HCT116 (cell line): Measurements from ENCODE around the gene WRAP53. TPM values are rescaled to one million over a fixed set of nuclear protein-coding genes. Genes with fewer than 3 reads are reported as not detected.
A peak's percentile ranks its signal among the peaks of the same experiment; 100 is the strongest.

ENCODE experiments used
- ATAC-seq: fragments of 200-7000 bp; cut with Tn5 transposase; 2 replicates; pipeline ENCODE4 v1.9.1; 2020; ENCODE audit warnings: mild to moderate bottlenecking, moderate library complexity
- BruUV-seq: library from RNA; stranded (reverse); fragments of 400-500 nt; replicated peaks from 2 replicates; lab custom pipeline; 2021; lab: Mats Ljungman, UMichigan
- CTCF ChIA-PET: fragments of 300-600 bp; sonication (Branson Sonifier 250); formaldehyde crosslinking; loops from one replicate; lab custom pipeline; 2021; ENCODE audit warnings: antibody characterized with exemption; lab: Charles Lee
- POLR2A ChIA-PET: fragments of 300-600, 350-600 bp; sonication (Branson Sonifier 250); formaldehyde crosslinking; loops from one replicate; lab custom pipeline; 2021; ENCODE audit warnings: antibody characterized with exemption; lab: Charles Lee
- RAD21 ChIA-PET, 2 experiments: fragments of 300-600 bp; sonication (Branson Sonifier 250); formaldehyde crosslinking; loops; one replicate each; lab custom pipeline; 2023; ENCODE audit warnings: low total read pairs in 2 of 2; ENCODE audit not compliant: uncharacterized antibody in 2 of 2, unreplicated experiment in 2 of 2, low non-redundant PET in 1 of 2; lab: Charles Lee
- DNase-seq: peaks from one replicate; pipeline ENCODE4 v3.0.0-alpha.2; 2010; ENCODE audit warnings: low read depth, low spot score
- H2AFZ ChIP-seq: fragments of 200-600 bp; shearing (Covaris generic), sonication (generic); 2 replicates; pipeline ENCODE4 v1.6.1; 2017; ENCODE audit warnings: low read depth, mixed run types, mixed read lengths, antibody characterized with exemption, low read length; ENCODE audit not compliant: poor library complexity, severe bottlenecking
- H3K27ac ChIP-seq: 2 replicates; pipeline ENCODE4 v1.5.1; 2012; ENCODE audit warnings: low read depth, low read length
- H3K27me3 ChIP-seq: fragments of 200-600 bp; sonication (generic); 2 replicates; pipeline ENCODE4 v1.6.1; 2016; ENCODE audit warnings: mixed run types, low read length, mixed read lengths; ENCODE audit not compliant: insufficient read depth
- H3K36me3 ChIP-seq, 2 experiments: fragments of 200-500 bp in 1 of 2; fragments of 200-600 bp in 1 of 2; sonication (Bioruptor generic) in 1 of 2; sonication (generic) in 1 of 2; 2 replicates each; pipeline versions ENCODE4 v1.5.1 to v1.6.1; 2014 to 2016; ENCODE audit warnings: low read length in 2 of 2, inconsistent platforms in 1 of 2, mixed read lengths in 1 of 2, mixed run types in 1 of 2; ENCODE audit not compliant: insufficient read depth in 2 of 2, control insufficient read depth in 1 of 2
- H3K4me1 ChIP-seq, 2 experiments: fragments of 200-600 bp in 1 of 2; sonication (generic) in 1 of 2; 2 replicates each; pipeline versions ENCODE4 v1.5.1 to v1.6.1; 2012 to 2017; ENCODE audit warnings: low read length in 2 of 2, inconsistent platforms in 1 of 2, mild to moderate bottlenecking in 1 of 2, mixed read lengths in 1 of 2, mixed run types in 1 of 2, moderate library complexity in 1 of 2; ENCODE audit not compliant: insufficient read depth in 2 of 2, control insufficient read depth in 1 of 2
- H3K4me2 ChIP-seq: fragments of 200-600 bp; sonication (generic); 2 replicates; pipeline ENCODE4 v1.6.1; 2017; ENCODE audit warnings: mixed run types, low read length, mixed read lengths
- H3K4me3 ChIP-seq, 2 experiments: fragments of 200-600 bp in 1 of 2; sonication (generic) in 1 of 2; replicated peaks in 1 of 2; 2 replicates each; pipeline ENCODE4 v1.5.1; 2011 to 2016; ENCODE audit warnings: low read length in 2 of 2, control low read depth in 1 of 2, low read depth in 1 of 2, mild to moderate bottlenecking in 1 of 2, mixed read lengths in 1 of 2, mixed run types in 1 of 2
- H3K79me2 ChIP-seq: fragments of 200-600 bp; sonication (generic); 2 replicates; pipeline ENCODE4 v1.6.1; 2017; ENCODE audit warnings: mild to moderate bottlenecking, mixed run types, low read length, moderate library complexity, mixed read lengths; ENCODE audit not compliant: insufficient read depth
- H3K9ac ChIP-seq: fragments of 200-600 bp; sonication (generic); 2 replicates; pipeline ENCODE4 v1.6.1; 2016; ENCODE audit warnings: low read length, mixed read lengths
- H3K9me2 ChIP-seq: fragments of 200-600 bp; sonication (generic), shearing (Covaris generic); 2 replicates; pipeline ENCODE4 v1.6.1; 2017; ENCODE audit warnings: mixed run types, mild to moderate bottlenecking, moderate library complexity; ENCODE audit not compliant: insufficient read depth
- H3K9me3 ChIP-seq, 2 experiments: fragments of 200-500 bp in 1 of 2; fragments of 200-600 bp in 1 of 2; sonication (Bioruptor generic) in 1 of 2; sonication (generic) in 1 of 2; 2 replicates each; pipeline ENCODE4 v1.6.1; 2014 to 2017; ENCODE audit warnings: low read length in 2 of 2, mixed read lengths in 2 of 2, inconsistent platforms in 1 of 2, low read depth in 1 of 2, mild to moderate bottlenecking in 1 of 2, mixed run types in 1 of 2, moderate library complexity in 1 of 2; ENCODE audit not compliant: control insufficient read depth in 1 of 2, insufficient read depth in 1 of 2
- H4K20me1 ChIP-seq: fragments of 200-600 bp; sonication (generic), shearing (Covaris generic); 2 replicates; pipeline ENCODE4 v1.6.1; 2017; ENCODE audit warnings: mixed run types, mild to moderate bottlenecking, moderate library complexity; ENCODE audit not compliant: insufficient read depth
- CBX3 ChIP-seq: IDR thresholded peaks from 2 replicates; pipeline ENCODE4 v1.6.1; 2012; ENCODE audit warnings: low read depth
- CEBPB ChIP-seq: IDR thresholded peaks from 2 replicates; pipeline ENCODE4 v1.6.1; 2012; ENCODE audit warnings: low read depth
- EGR1 ChIP-seq: IDR thresholded peaks from 2 replicates; pipeline ENCODE4 v1.6.1; 2012; ENCODE audit warnings: low read depth
- ELF1 ChIP-seq: IDR thresholded peaks from 2 replicates; pipeline ENCODE4 v1.6.1; 2012; ENCODE audit warnings: low read depth, borderline replicate concordance
- EZH2 ChIP-seq: fragments of 200-600 bp; sonication (generic); IDR thresholded peaks from 2 replicates; pipeline ENCODE4 v1.6.1; 2017; ENCODE audit warnings: antibody characterized with exemption, mixed run types
- EZH2phosphoT487 ChIP-seq: fragments of 200-600 bp; IDR thresholded peaks from 2 replicates; pipeline ENCODE4 v1.6.1; 2018; ENCODE audit warnings: antibody characterized with exemption, borderline replicate concordance
- JUND ChIP-seq: IDR thresholded peaks from 2 replicates; pipeline ENCODE4 v1.6.1; 2012
- RAD21 ChIP-seq: IDR thresholded peaks from 2 replicates; pipeline ENCODE4 v1.6.1; 2012; ENCODE audit warnings: low read depth, mild to moderate bottlenecking
- SIN3A ChIP-seq: IDR thresholded peaks from 2 replicates; pipeline ENCODE4 v1.6.1; 2012; ENCODE audit warnings: low read depth
- TCF7L2 ChIP-seq: IDR thresholded peaks from 2 replicates; pipeline ENCODE4 v1.7.0; 2011; ENCODE audit warnings: borderline replicate concordance, inconsistent platforms; ENCODE audit not compliant: insufficient read depth, insufficient read length; ENCODE audit errors: extremely low read depth
- YY1 ChIP-seq: IDR thresholded peaks from 2 replicates; pipeline ENCODE4 v1.6.1; 2011; ENCODE audit warnings: low read length, low read depth, moderate library complexity, mild to moderate bottlenecking; ENCODE audit not compliant: insufficient replicate concordance; ENCODE audit errors: extremely low read depth
- ZNF274 ChIP-seq: fragments of 200-500 bp; sonication (Bioruptor generic); IDR thresholded peaks from 2 replicates; pipeline ENCODE4 v1.6.1; 2014; ENCODE audit warnings: mild to moderate bottlenecking, low read depth, low read length, inconsistent platforms
- intact Hi-C: fragments of 100-400 bp; cut with micrococcal nuclease; formaldehyde crosslinking; loops from 2 replicates; pipeline ENCODE4 v1.10.0; 2022
- total RNA-seq: library from RNA; stranded (reverse); gene quantifications from one replicate; pipeline ENCODE4 v1.2.1, GENCODE V29; 2021; ENCODE audit not compliant: unreplicated experiment
- TF ChIP-seq, protein P1 (sequence below), 3 experiments: fragments of 200-600 bp in 1 of 3; sonication (generic) in 1 of 3; IDR thresholded peaks in 2 of 3; conservative IDR thresholded peaks in 1 of 3; 2 replicates each; pipeline ENCODE4 v1.5.1; 2012 to 2017; ENCODE audit warnings: low read depth in 2 of 3, low read length in 2 of 3, antibody characterized with exemption in 1 of 3, borderline replicate concordance in 1 of 3, control low read depth in 1 of 3, mild to moderate bottlenecking in 1 of 3, mixed read lengths in 1 of 3, mixed run types in 1 of 3, moderate library complexity in 1 of 3; ENCODE audit not compliant: insufficient read depth in 1 of 3
- TF ChIP-seq, protein P2 (sequence below): IDR thresholded peaks from 2 replicates; pipeline ENCODE4 v1.6.1; 2011; ENCODE audit warnings: mild to moderate bottlenecking, low read length, moderate library complexity; ENCODE audit not compliant: insufficient replicate concordance; ENCODE audit errors: extremely low read depth
- TF ChIP-seq, protein P3 (sequence below): IDR thresholded peaks from 2 replicates; pipeline ENCODE4 v1.6.1; 2012

The WRAP53 gene
- total RNA-seq, 1 experiment from 2014 or later: 28.8 TPM

DNA sequence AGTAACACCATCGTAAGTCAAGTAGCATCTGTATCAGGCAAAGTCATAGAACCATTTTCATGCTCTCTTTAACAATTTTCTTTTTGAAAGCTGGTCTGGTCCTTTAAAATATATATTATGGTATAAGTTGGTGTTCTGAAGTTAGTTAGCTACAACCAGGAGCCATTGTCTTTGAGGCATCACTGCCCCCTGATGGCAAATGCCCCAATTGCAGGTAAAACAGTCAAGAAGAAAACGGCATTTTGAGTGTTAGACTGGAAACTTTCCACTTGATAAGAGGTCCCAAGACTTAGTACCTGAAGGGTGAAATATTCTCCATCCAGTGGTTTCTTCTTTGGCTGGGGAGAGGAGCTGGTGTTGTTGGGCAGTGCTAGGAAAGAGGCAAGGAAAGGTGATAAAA, 15.0 kb upstream of the WRAP53 start:
- Histone ChIP-seq H3K9me3 (peaks cover 0 to 5% of the 10 kb centered on the region in 2 experiments; a peak in 1 of 4 replicates), H2AFZ (no peak overlapping the region), H3K79me2 (no peaks in the 10 kb centered on the region), H3K4me1 (no peaks in the 10 kb centered on the region), H3K4me2 (no peak overlapping the region), H3K27me3 (no peaks in the 10 kb centered on the region), H3K9ac (no peak overlapping the region), H3K4me3 (no peak overlapping the region), H3K36me3 (peaks cover 19 to 24% of the 10 kb centered on the region in 2 experiments), H4K20me1 (no peaks in the 10 kb centered on the region), H3K9me2 (no peaks in the 10 kb centered on the region), H3K27ac (no peak overlapping the region)
- intact Hi-C loops: no loop called here
- CTCF ChIA-PET: interaction anchor here (0.9 to 1.5 kb wide), 2 partner anchors 41 to 88 kb away, joined by 3 to 7 read pairs; no protein-coding TSS in a partner anchor
- BruUV-seq: no TSS peak
- no peak for DNase-seq
- TF ChIP-seq TCF7L2: no peak
- no peak for TF ChIP-seq CEBPB
- TF ChIP-seq, protein P1, sequence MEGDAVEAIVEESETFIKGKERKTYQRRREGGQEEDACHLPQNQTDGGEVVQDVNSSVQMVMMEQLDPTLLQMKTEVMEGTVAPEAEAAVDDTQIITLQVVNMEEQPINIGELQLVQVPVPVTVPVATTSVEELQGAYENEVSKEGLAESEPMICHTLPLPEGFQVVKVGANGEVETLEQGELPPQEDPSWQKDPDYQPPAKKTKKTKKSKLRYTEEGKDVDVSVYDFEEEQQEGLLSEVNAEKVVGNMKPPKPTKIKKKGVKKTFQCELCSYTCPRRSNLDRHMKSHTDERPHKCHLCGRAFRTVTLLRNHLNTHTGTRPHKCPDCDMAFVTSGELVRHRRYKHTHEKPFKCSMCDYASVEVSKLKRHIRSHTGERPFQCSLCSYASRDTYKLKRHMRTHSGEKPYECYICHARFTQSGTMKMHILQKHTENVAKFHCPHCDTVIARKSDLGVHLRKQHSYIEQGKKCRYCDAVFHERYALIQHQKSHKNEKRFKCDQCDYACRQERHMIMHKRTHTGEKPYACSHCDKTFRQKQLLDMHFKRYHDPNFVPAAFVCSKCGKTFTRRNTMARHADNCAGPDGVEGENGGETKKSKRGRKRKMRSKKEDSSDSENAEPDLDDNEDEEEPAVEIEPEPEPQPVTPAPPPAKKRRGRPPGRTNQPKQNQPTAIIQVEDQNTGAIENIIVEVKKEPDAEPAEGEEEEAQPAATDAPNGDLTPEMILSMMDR (IDR thresholded peaks at IDR 0.05 in 2 of 3, conservative IDR thresholded peaks at IDR 0.05 in 1 of 3; ENCODE audit: borderline replicate concordance in 1 of 3, insufficient read depth in 1 of 3, low read depth in 2 of 3, low read length in 2 of 3): peak in 2 of 3 experiments; percentile 43 to 72; a peak in 4 of 6 replicates
- TF ChIP-seq RAD21: peak; percentile 49
- TF ChIP-seq CBX3: peak; percentile 25; the same call in 1 of the 2 replicates
- POLR2A ChIA-PET: interaction anchor here (1.0 kb wide), 1 partner anchor 14 kb away, joined by 5 read pairs; the partner anchor contains the start of gene TP53
- RAD21 ChIA-PET: interaction anchor here in 1 of 2 experiments (0.7 kb wide), 1 partner anchor 89 kb away, joined by 3 read pairs; no protein-coding TSS in a partner anchor
- ATAC-seq: no peak; the same call in 1 of the 2 replicates

- no peaks in the 10 kb centered on the region for H4K20me1 ChIP-seq
- peaks cover 4% of the 10 kb centered on the region; the same call in 1 of the 2 replicates for H3K79me2 ChIP-seq
- ChIA-PET RAD21 (interaction anchor here in 1 of 2 experiments (0.6 kb wide), 1 partner anchor 11 kb away, joined by 3 read pairs; no protein-coding TSS in a partner anchor), CTCF (interaction anchor here (1.0 kb wide), 1 partner anchor 42 kb away, joined by 3 read pairs; no protein-coding TSS in a partner anchor), POLR2A (no interaction called here)
- H3K36me3 ChIP-seq: peaks cover 19 to 24% of the 10 kb centered on the region in 2 experiments
- peaks cover 0 to 5% of the 10 kb centered on the region in 2 experiments; a peak in 1 of 4 replicates for H3K9me3 ChIP-seq
- no peaks in the 10 kb centered on the region for H3K27me3 ChIP-seq
- BruUV-seq: no TSS peak
- H3K4me3 ChIP-seq: no peak overlapping the region
- H3K27ac ChIP-seq: no peak overlapping the region
- H2AFZ ChIP-seq: no peak overlapping the region
- intact Hi-C loops: no loop called here
- ATAC-seq (no peak), DNase-seq (no peak)
- H3K4me1 ChIP-seq: no peaks in the 10 kb centered on the region
- H3K9ac ChIP-seq: no peak overlapping the region
- no peak overlapping the region for H3K4me2 ChIP-seq
- no peaks in the 10 kb centered on the region for H3K9me2 ChIP-seq
- TF ChIP-seq CEBPB (no peak), ZNF274 (no peak), CBX3 (no peak), YY1 (no peak), SIN3A (no peak), JUND (no peak), ELF1 (no peak), EZH2 (no peak), EGR1 (no peak), EZH2phosphoT487 (no peak)
- TF ChIP-seq, protein P2, sequence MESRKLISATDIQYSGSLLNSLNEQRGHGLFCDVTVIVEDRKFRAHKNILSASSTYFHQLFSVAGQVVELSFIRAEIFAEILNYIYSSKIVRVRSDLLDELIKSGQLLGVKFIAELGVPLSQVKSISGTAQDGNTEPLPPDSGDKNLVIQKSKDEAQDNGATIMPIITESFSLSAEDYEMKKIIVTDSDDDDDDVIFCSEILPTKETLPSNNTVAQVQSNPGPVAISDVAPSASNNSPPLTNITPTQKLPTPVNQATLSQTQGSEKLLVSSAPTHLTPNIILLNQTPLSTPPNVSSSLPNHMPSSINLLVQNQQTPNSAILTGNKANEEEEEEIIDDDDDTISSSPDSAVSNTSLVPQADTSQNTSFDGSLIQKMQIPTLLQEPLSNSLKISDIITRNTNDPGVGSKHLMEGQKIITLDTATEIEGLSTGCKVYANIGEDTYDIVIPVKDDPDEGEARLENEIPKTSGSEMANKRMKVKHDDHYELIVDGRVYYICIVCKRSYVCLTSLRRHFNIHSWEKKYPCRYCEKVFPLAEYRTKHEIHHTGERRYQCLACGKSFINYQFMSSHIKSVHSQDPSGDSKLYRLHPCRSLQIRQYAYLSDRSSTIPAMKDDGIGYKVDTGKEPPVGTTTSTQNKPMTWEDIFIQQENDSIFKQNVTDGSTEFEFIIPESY: no peak
- TF ChIP-seq, protein P3, sequence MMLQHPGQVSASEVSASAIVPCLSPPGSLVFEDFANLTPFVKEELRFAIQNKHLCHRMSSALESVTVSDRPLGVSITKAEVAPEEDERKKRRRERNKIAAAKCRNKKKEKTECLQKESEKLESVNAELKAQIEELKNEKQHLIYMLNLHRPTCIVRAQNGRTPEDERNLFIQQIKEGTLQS: no peak
Observed at GRCh38 chr17:7674934-7675333, 13.3 kb upstream of the WRAP53 start.
